Renal cortex interstitium (tissue), 11 donors: ENCODE results near the gene UFD1. TPM values are rescaled to one million over a fixed set of nuclear protein-coding genes. Genes with fewer than 3 reads are reported as not detected.
A peak's percentile ranks its signal among the peaks of the same experiment; 100 is the strongest.
"Not testable (repeated sequence)": the region's sequence is repeated elsewhere in the genome, so short reads cannot be mapped to it uniquely, and the experiment has no call there.

Experiments
- DNase-seq, 11 donors: peaks; one replicate each; pipeline ENCODE4 v3.0.0-alpha.2; 2013; ENCODE audit warnings: low read depth in 9 of 11, low spot score in 4 of 11; ENCODE audit errors: extremely low read depth in 1 of 11
- polyA plus RNA-seq, 3 donors: library from polyadenylated mRNA; unstranded; fragments of 120-200 nt; gene quantifications; one replicate each; pipeline ENCODE4 v1.2.1, GENCODE V29; 2013; ENCODE audit not compliant: insufficient read length in 3 of 3

UFD1 gene
- polyA plus RNA-seq, 3 donors: 62.1 to 65.5 (median 62.9) TPM

DNA sequence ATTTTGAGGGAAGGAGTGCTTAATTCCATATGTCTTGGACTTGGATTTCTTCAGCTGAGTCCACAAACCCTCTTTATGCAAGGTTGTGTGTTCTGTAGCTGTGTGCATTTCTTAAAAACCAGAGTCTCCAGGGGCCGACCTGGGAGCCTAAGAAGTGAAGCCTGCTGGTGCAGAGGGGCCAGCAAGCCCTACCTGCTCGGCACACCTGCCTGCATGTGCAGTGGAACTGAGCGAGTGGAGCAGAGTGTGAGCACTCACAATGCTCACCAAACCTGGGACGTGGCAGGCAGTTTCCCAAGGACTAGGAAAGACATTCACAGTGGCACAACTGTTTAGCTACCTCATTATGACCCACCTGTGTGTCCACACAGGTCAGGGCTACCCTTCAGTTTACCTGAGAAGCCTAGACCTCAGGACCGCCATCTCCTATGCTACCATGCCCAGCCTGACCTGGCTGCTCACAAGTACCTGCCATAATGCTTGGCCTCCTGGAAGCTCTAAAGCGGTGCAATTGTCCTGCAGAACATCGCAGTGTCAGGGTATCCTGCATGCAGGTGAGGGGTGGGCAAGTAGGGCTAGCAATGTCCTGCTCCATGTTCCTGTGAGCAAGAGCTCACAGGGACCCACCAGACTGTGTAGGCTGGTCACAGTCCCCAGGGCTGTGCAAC is 35.3 kb downstream of the UFD1 start:
- DNase-seq: no peak

DNA sequence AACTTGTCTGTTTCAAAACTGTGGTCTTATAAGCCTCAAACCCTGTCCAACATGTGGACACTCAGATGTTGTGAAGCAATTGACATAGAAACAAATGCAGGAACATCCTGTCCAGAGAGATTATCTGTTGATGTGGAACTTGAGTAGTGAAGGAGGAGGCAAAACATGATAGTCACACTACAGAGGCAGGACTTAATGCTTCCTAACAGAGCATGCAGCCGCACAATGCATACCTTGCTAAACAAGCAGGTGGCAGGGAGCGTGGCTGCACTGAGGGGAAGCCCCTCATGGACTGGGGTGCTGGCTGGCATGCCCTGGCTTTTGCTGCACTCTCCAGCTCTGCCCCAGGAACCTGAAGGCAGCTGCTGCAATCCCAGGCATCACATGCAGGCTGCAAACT is 36.8 kb downstream of the UFD1 start:
- DNase-seq: no peak

DNA sequence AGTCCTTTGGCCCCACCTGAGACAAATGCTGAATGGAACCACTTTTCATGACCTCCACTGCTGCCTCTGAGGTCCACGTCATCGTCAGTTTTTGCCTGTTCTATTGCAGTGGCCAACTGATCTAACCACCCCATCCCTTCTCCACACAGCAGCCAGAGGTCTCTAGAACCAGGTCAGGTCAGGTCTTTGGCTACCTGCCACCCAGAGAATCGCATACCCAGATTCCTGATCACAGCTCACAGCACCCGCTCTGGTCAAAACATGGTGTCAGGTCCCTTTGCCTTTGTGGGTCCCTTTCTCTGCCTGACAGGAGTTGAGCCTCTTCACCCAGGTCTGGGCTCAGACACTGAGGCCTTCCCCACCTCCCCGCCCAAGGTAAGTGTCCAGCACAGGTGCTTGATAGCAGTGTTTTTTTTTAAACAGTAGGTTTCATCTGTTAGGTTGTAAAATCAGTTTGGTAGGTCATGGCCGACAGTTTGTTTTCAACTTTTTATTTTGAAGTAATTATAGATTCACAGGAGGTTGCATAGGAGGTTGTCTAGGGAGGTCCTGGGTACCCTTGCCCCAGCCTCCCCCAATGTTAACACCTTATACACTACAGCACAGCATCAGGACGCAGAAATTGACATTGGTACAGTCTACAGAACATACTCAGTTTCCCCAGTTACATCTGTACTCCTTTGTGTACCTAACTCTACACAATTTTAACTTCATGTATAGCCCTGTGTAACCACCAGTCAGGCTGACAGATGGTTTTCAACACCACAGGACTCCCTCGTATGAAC is 38.4 kb downstream of the UFD1 start:
- DNase-seq: no peak

DNA sequence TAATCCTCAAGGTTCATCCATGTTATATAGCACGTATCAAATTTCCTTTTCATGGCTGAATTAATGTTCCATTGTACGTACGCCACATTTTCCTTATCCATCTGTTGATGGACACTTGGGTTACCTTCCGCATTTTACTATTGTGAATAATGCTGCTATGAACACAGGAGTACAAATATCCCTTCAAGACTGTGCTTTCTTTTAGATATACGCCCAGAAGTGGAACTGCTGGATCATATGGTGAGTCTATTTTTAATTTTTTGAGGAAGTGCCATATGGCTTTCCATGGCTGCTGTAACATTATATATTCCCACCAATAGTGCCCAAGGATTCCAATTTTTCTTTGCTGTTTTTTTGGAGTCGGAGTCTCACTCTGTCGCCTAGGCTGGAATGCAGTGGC is 40.7 kb downstream of the UFD1 start:
- DNase-seq: no peak

DNA sequence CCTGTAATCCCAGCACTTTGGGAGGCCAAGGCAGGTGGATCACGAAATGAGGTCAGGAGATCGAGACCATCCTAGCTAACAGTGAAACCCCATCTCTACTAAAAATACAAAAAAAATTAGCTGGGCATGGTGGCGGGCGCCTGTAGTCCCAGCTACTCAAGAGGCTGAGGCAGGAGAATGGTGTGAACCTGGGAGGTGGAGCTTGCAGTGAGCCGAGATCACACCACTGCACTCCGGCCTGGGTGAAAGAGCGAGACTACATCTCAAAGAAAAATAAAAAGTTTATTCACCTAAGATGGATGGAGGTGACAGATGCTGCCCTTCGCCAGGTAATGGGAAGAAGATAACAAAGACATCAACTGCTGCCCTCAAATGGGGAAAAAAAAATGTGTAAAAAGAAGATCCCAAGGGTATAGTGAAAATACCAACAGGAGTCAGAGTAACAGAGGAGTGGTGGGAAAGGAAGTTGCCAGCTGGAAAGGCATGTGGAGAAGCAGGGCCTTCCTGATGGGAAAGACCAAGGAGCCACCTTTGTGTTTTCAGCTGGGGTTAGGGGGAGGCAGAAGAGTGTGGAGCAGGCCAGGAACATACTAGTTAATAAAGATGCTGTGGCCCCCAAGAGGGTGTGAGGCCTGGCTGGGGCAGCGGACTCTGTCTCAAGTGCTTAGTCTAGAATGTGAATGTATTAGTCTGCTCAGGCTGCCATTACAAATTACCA is 42.4 kb downstream of the UFD1 start:
- DNase-seq: not testable (repeated sequence)

DNA sequence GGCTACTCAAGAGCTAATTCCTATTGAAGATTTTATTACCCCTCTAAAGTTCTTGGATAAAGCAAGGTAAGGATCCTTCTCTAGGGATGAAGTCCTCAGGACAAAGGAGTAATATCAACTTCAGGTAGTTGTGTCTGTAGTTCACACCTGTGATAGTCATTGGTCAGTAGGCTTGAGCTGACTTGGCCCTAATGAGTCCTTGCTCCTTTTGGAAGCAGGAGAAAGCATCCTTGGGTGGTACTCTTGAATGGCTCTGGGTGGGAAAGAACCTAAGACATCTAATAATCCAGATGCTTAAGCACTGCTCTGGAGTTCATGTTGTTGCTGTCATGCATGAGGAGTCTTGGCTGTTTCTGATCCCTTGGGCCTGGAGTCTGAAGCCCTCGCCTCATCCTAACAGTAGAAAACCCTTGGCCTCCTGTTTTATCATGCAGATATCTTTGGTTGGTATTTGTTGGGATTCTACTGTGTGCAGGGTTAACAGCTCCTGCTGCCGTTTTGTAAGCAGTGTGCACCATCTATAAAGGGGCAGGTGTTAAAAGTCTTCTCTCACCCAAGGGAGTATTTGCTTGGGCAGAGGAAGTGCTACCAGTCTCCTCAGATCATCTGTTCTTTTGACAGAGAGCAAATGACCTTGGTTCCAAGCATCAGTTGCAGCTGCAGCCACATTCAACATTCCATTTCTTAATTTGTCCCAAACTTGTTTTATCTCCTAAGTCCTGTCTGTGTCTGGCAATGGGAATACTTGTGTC is 44.0 kb downstream of the UFD1 start:
- DNase-seq: no peak

DNA sequence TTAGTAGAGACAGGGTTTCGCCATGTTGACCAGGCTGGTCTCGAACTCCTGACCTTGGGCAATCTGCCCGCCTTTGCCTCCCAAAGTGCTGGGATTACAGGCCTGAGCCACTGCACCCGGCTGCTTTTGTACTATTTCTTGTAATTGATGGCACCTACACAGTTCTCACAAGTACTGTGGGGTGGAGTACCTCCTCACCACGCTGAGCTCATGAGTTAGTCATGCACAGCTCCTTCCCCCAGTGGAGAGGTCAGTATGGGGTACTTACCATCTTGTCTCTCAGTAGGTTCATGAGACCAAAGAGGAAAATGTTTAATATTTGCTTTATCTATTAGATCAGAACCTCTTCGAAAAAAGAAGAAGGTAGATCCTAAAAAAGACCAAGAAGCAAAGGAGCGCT is 44.6 kb downstream of the UFD1 start:
- no peak for DNase-seq

DNA sequence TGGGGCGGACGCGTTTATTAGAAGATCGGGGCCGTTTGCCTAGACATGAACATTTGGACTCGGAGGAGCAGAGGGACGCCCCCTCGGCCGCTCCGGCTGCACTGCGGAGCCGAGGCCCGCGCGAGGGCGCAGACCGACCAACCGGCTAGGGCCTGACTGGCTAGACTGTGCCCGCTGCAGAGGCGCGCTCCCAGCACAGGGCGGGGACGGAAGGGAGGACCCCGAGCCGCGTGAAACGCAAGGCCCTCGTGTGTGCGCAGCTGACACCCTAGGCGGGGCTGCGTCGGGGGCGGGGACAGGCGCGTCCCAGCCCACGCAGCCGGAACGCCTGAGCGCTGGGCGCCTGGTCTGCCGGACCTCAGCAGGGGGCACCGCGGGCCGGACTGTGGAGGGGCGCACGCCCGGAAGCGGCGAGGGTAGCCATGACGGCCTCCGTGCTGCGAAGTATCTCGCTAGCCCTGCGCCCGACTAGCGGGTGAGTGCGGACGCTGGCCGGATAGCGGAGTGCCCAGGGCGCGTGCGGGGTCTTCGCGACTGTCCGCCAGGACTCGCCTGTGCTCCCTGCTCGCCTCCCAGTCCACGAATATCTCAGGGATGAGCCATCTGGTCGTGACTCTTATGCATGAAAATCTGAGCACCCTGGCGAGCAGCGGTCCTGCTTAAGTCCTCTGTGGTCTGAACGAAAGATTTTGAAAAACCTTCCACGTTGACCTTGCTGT is 46.7 kb downstream of the UFD1 start, which contains the start of gene MRPL40:
MRPL40 (plus strand) TSS at position 413 of the 719 bp plus-strand sequence; CDS start at position 423, 10 bp downstream.
- peak; percentile 69 to 91 (median 88) for DNase-seq

DNA sequence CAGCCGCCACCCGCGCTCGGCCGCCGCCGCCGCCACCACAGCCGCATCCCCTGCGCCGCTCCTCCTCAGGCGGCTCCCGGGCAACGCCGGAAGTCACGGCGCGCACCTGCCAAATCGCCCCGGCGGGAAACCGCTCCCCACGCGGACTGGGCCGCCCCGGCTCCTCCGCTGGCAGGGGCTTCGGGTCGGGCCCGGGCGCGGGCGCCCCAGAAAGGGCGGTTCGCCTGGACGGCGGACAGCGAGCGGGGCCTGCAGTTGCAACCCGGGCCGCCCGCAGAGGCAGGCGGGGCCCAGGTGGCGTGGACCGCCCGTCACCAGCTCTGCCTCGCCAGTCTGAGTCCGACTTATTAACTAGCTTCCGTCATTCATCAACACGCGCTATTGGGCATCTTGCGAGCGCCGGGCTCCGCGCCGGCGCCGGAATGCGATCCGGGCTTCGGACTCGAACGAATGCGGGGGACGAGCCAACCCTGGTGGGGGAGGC is 47.3 kb downstream of the UFD1 start, which contains the start of gene HIRA:
HIRA (minus strand) TSS at position 85 of the 484 bp plus-strand sequence. CDS start 257 bp downstream, outside the sequence.
- DNase-seq: peak; percentile 40 to 80 (median 68)

DNA sequence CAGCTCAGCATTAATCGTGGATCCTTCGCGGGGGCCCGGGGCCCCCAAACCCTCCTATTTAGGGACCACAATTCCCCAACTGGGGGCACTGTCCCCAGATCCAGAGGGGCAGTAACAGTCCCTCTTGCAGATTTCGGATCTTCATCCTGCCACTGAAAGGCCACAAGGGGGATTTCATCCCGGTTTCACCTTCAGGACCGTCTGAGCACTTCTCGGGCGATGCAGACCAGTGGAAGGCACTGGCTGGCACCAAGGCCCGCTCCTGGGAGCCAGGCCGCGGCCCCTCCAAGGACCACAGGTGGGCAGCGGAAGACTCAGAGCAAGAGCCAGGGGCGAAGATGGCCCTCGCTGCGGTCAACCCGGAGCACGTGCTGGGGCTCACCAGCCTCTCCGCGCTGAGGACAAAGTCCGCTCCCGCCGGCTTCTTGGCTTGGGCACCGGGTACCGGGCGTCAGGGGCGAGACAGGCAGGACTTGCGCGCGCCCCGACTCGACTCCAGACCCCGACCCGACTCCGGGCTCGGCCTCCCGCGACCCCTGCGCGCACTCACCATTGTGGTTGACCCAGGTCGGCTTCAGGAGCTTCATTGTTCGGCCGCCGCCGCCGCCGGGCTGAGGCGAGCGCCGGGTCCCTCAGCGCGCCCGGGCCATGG is 48.0 kb downstream of the UFD1 start:
- peak in 2 of 11 donors; percentile 22 to 24 for DNase-seq

DNA sequence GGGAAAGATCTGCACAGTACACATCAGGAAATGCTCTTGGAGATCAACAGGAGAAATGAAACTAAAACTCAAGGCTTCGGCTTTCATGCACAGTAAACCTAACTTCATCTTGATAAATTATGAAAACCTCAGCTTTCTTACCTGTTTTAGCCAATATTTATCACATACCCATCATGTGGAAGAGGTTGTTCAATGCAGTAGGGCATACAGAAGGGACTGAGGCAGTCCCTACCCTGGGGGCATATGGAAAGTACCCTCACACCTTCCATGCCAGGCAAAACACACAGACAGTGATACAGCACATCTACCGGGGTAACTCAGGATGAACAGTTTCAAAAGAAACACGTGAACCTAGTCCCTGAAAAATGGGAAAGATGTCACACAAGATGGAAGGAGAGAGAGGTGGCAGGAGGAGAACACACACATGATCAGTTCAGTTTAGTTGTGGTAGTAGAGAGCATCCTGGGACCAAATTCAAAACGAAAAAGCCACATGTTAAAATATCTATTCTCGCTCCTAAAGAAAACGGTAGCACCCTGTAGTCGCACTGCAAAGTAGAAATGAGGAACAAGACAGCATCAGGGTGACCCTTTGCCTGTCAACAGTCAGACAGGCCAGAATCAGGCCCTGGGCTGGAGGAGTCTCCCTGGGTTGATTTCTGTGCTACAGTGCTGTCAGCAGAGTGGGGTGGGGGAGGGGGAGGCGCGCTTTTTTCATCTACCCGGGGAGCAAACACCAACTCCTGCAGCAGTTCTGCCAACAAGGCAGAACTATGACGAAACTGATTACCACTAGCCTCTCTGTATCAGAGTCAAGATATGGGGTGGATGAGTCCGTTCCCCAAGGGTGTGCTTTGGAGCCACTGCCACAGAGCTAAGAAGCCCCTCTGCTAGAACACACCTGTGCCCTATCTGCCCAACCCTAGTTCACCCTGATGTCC is 48.8 kb downstream of the UFD1 start:
- peak in 1 of 11 donors; percentile 7 for DNase-seq

DNA sequence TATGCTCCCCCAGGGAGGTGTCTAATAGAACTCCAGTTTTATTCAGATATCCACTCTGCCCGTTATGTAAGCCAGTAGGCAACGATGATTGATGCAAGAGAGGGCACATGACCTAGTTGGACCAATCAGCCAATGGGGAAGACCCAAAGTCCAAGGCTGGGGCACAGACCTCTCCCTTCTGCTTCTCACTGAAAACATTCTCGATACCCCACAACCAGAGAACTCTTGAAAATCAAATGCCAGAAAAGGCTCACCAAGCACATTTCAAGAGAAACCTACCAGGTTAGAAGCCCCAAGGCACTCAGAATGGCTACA is 54.9 kb downstream of the UFD1 start:
- DNase-seq: no peak

DNA sequence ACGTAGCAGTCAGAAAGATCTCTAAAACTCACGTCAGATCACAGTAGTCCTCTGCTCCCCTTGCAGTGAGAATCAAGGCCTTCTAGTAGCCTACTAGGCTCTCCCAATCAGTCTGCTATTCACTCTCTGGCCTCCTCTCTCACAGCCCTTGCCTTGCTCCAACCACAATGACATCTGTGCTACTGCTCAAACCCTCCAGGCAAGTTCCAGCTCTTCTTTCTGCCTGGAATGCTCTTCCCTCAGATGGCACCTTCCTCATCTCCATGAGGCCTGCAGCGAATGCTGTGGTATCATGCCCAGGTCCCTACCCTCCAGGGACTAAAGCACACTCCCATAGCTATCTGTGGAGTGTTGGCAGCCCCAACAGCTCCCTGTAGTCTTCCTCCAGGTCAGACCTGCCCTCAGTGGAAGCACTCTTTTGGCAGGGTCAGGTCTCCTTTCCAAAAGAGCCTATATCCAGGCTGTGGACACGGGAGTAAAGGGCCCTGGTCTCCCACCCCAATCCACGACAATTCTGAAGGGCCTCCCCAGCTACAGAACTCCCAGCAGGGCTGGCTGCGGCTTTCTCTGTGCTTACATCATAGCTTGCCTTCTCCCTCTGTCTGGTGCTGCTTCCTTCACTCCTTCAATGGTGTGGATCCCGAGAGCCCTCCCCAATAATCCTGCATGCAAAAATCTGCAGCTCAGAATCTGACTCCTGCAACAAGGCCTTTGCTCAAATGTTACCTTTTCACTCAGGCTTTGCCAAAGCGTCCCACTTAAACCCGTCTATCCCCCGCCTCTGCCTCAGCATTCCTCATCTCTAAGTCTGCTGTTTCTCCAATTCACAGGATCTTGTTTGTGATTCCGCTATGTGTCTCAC is 56.3 kb downstream of the UFD1 start:
- DNase-seq: no peak

DNA sequence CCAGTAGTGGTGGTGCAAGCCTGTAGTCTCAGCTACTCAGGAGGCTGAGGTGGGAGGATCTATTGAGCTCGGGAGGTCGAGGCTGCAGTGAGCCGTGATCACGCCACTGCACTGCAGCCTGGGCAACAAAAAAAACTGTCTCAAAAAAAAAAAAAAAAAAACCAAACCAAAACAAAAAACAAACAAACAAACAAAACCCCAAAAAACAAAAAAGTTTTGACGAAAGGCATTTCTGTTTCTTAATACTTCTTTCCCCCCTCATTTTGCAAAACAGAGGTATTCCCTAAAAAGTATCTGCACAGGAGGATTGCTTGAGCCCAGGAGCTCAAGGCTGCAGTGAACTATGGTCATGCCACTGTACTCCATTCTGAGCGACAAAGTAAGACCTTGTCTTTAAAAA is 58.7 kb downstream of the UFD1 start:
- no peak for DNase-seq

DNA sequence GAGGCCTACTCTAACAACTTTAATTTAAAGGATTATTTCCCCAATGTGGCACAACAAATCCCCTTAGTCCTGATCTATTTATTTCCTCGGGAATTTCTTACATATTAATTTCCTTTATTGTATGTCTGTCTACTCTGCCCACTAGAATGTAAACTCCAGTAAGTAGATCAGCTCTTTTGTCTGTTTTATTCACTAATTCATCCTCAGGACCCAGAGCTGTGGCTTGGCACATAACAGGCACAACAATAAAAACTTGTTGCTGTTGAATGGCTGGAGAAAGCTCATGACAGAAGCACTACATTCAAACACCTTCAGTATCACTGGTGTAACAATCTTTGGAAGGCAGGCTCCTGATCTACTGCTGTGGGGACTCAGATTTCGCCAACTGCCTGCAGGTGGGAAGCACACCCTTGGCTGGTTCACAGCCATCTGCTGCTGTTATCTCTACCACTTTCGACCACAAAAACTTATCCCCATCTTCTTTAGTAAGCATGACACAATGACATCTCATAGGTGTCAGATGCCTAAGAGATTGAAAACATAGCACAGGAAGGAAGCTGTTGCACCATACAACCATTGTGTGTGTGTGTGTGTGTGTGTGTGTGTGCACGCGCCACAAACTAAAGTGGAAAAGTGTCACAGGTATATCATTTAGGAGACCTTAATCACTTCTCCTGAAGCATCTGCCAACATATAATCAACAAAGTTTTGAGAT is 59.4 kb downstream of the UFD1 start:
- DNase-seq: no peak
